ENCODE results near the gene CD160.

The CD160 gene

DNA sequence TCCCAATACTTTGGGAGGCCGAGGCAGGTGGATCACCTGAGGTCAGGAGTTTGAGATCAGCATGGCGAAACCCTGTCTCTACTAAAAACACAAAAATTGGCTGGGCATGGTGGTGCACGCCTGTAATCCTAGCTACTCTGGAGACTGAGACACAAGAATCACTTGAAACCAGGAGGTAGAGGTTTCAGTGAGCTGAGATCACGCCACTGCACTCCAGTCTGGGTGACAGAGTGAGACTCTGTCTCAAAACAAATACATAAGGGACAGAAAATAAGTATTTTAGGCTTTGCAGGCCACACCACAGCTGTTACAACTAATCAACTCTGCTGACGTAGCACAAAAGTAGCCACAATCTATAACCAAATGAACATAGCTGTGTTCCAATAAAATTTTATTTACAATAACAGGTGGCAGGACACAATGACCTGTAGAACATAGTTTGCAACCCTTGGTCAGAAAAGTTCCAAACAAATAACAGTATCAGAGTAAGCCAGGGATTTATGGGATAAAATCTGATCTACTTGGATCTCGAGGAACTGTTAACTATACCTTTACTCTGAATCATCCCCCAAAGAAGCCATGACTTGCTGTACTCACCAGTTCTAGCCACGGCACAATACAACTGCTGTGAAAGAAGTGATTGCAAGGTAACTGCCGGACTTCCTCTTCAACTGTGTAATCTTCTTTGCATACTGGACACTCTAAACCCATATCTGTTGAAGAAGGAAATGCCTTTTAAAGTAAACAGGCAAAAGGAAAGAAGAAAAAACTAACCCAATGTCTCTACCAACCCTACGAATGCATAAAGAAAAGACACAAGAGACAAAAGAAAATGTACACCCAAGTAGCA lies 28.3 kb downstream of the CD160 start:
- H3K4me3 ChIP-seq (ENCODE audit: low read depth, low read length) = no peak overlapping the region
- H3K36me3 ChIP-seq (ENCODE audit: control insufficient read depth, insufficient read depth, low read length) = no peaks in the 10 kb centered on the region
- H3K9ac ChIP-seq = no peak overlapping the region
- H2AFZ ChIP-seq = no peak overlapping the region
- no peaks in the 10 kb centered on the region for H3K4me1 ChIP-seq
- H3K27me3 ChIP-seq (ENCODE audit: control insufficient read depth, insufficient read depth, low read length) = no peaks in the 10 kb centered on the region
- TF ChIP-seq, protein P1, sequence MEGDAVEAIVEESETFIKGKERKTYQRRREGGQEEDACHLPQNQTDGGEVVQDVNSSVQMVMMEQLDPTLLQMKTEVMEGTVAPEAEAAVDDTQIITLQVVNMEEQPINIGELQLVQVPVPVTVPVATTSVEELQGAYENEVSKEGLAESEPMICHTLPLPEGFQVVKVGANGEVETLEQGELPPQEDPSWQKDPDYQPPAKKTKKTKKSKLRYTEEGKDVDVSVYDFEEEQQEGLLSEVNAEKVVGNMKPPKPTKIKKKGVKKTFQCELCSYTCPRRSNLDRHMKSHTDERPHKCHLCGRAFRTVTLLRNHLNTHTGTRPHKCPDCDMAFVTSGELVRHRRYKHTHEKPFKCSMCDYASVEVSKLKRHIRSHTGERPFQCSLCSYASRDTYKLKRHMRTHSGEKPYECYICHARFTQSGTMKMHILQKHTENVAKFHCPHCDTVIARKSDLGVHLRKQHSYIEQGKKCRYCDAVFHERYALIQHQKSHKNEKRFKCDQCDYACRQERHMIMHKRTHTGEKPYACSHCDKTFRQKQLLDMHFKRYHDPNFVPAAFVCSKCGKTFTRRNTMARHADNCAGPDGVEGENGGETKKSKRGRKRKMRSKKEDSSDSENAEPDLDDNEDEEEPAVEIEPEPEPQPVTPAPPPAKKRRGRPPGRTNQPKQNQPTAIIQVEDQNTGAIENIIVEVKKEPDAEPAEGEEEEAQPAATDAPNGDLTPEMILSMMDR (IDR thresholded peaks at IDR 0.05) = no peak
- no peaks in the 10 kb centered on the region for H3K9me3 ChIP-seq (ENCODE audit: control insufficient read depth, low read length)
- no peak overlapping the region for H3K27ac ChIP-seq
- no peaks in the 10 kb centered on the region for H3K79me2 ChIP-seq
- H3K4me2 ChIP-seq (ENCODE audit: low read length) = no peak overlapping the region

DNA sequence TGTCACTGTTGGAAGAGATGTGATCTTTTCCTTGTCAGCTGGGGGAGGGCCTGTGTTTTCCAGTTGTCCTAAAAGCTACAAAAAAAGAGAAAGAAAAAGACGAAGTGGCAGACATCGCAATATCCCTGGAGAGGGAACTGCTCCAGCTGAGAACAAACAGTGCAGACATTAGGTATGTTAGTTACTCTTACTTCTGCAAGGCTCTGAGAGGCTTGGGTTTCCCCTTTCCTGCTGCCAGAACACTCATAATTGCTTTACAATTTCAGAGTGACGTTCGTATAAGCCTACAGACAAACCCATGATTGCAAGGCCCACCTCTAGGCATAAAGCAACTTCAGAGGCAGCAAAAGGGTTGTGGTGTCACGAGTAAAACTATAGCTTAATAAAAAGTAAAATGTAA lies 31.1 kb downstream of the CD160 start:
- H3K4me1 ChIP-seq = no peaks in the 10 kb centered on the region
- no peaks in the 10 kb centered on the region for H3K27me3 ChIP-seq (ENCODE audit: control insufficient read depth, insufficient read depth, low read length)
- no peaks in the 10 kb centered on the region for H3K9me3 ChIP-seq (ENCODE audit: control insufficient read depth, low read length)
- H3K9ac ChIP-seq = no peak overlapping the region
- H3K79me2 ChIP-seq = no peaks in the 10 kb centered on the region
- H3K36me3 ChIP-seq (ENCODE audit: control insufficient read depth, insufficient read depth, low read length) = no peaks in the 10 kb centered on the region
- H2AFZ ChIP-seq = no peak overlapping the region
- TF ChIP-seq, protein P1 (IDR thresholded peaks at IDR 0.05) = no peak
- no peak overlapping the region for H3K27ac ChIP-seq
- H3K4me2 ChIP-seq (ENCODE audit: low read length) = no peak overlapping the region
- no peak overlapping the region for H3K4me3 ChIP-seq (ENCODE audit: low read depth, low read length)

DNA sequence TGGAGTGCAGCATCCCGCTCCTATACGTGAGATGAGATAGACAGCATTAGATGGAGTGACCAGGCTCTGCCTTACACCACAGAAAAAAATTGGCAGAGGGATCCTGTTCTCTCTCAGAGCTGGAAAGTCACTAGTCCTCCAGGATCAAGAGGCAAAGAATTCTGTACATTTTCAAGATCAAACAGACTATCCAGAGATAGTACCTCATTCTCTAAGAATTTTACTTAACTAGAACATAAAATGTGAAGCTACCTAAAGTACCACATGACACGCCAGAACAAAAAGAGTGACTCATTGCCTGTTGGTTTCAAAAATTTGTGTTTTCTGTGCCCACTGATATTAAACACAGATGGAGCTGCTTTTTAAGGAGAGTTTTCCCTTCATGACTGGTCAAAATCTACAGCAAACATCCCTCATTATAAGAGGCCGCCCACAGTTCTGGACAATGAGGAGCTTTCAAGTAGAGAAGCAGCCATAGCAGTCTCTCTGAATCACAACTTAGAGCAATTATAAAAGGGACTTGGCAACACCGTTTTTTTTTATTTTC lies 32.3 kb downstream of the CD160 start:
- H3K4me1 ChIP-seq = no peaks in the 10 kb centered on the region
- no peak overlapping the region for H3K4me2 ChIP-seq (ENCODE audit: low read length)
- no peaks in the 10 kb centered on the region for H3K79me2 ChIP-seq
- no peaks in the 10 kb centered on the region for H3K9me3 ChIP-seq (ENCODE audit: control insufficient read depth, low read length)
- no peak overlapping the region for H3K9ac ChIP-seq
- H3K27ac ChIP-seq = no peak overlapping the region
- H3K4me3 ChIP-seq (ENCODE audit: low read depth, low read length) = no peak overlapping the region
- H3K27me3 ChIP-seq (ENCODE audit: control insufficient read depth, insufficient read depth, low read length) = no peaks in the 10 kb centered on the region
- H3K36me3 ChIP-seq (ENCODE audit: control insufficient read depth, insufficient read depth, low read length) = no peaks in the 10 kb centered on the region
- H2AFZ ChIP-seq = no peak overlapping the region
- TF ChIP-seq, protein P1 (IDR thresholded peaks at IDR 0.05) = no peak

DNA sequence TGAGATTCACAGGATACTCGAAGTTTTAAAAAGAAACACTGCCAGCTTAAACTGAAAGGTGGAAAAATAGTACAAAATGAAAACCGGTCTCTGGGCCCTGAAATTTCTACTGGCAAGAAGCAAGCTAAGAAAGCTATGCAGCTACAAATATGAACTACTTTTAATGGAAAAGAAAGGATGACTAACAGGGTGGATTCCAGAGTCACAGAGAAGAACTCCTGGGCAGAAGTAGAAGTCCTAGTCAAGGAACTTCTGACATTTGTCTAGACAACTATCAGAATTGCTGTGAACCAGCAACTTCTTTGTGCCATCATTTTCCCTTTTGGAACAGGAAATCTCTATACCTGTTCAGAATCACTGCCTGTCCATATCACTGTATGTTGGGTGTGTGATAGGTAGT lies 38.1 kb downstream of the CD160 start:
- Histone ChIP-seq H3K4me2 (ENCODE audit: low read length) (no peak overlapping the region), H3K27ac (no peak overlapping the region), H3K4me3 (ENCODE audit: low read depth, low read length) (no peak overlapping the region), H2AFZ (no peak overlapping the region), H3K4me1 (no peaks in the 10 kb centered on the region), H3K9ac (no peak overlapping the region), H3K9me3 (ENCODE audit: control insufficient read depth, low read length) (no peaks in the 10 kb centered on the region), H3K79me2 (no peaks in the 10 kb centered on the region), H3K27me3 (ENCODE audit: control insufficient read depth, insufficient read depth, low read length) (no peaks in the 10 kb centered on the region), H3K36me3 (ENCODE audit: control insufficient read depth, insufficient read depth, low read length) (no peaks in the 10 kb centered on the region)
- TF ChIP-seq, protein P1 (IDR thresholded peaks at IDR 0.05) = no peak

Measured in parathyroid adenoma (tissue), 2 donors.